Right renal cortex interstitium (tissue), 3 donors: ENCODE measurements around the gene CSPG5. TPM values are rescaled to one million over a fixed set of nuclear protein-coding genes. Genes with fewer than 3 reads are reported as not detected.
A peak's percentile ranks its signal among the peaks of the same experiment; 100 is the strongest.

Source experiments
- DNase-seq, 3 donors: peaks; one replicate each; pipeline ENCODE4 v3.0.0-alpha.2; 2013; ENCODE audit warnings: low read depth in 3 of 3, low spot score in 2 of 3
- polyA plus RNA-seq, 3 donors: library from polyadenylated mRNA; unstranded; fragments of 120-200 nt; gene quantifications; one replicate each; pipeline ENCODE4 v1.2.1, GENCODE V29; 2013; ENCODE audit not compliant: insufficient read length in 3 of 3

CSPG5 gene
- polyA plus RNA-seq, 3 donors, result 0.82 to 1.1 (median 0.96) TPM

- DNase-seq, result no peak
Observed at GRCh38 chr3:47588053-47588452, 9.4 kb upstream of the CSPG5 start.

- DNase-seq, result no peak
Observed at GRCh38 chr3:47586746-47587145, 8.1 kb upstream of the CSPG5 start.

GRCh38 chr3:47583320-47584075 lies 4.8 kb upstream of the CSPG5 start:
- DNase-seq, result no peak

- no peak for DNase-seq
Observed at GRCh38 chr3:47581835-47582234, 3.2 kb upstream of the CSPG5 start.

GRCh38 chr3:47581422-47581821 lies 2.8 kb upstream of the CSPG5 start:
- no peak for DNase-seq

GRCh38 chr3:47580481-47580880 lies 1.8 kb upstream of the CSPG5 start:
- DNase-seq, result no peak

- DNase-seq, result no peak
Observed at GRCh38 chr3:47579875-47580274, 1.2 kb upstream of the CSPG5 start.

GRCh38 chr3:47578119-47578632 lies 489 bp downstream of the CSPG5 start:
- DNase-seq, result no peak

GRCh38 chr3:47577583-47578118 lies 1.0 kb downstream of the CSPG5 start:
- DNase-seq, result no peak

GRCh38 chr3:47573190-47574172 lies 5.2 kb downstream of the CSPG5 start:
- no peak for DNase-seq

GRCh38 chr3:47571391-47572175 lies 7.1 kb downstream of the CSPG5 start:
- DNase-seq, result no peak

GRCh38 chr3:47568901-47569300 lies 9.8 kb downstream of the CSPG5 start:
- DNase-seq, result no peak

- no peak for DNase-seq
Observed at GRCh38 chr3:47567149-47567548, 11.5 kb downstream of the CSPG5 start.

- no peak for DNase-seq
Observed at GRCh38 chr3:47566667-47567066, 12.0 kb downstream of the CSPG5 start.

- no peak for DNase-seq
Observed at GRCh38 chr3:47565734-47566550, 12.7 kb downstream of the CSPG5 start.

GRCh38 chr3:47556351-47556750 lies 22.3 kb downstream of the CSPG5 start:
- no peak for DNase-seq

- DNase-seq, result no peak
Observed at GRCh38 chr3:47554335-47554734, 24.3 kb downstream of the CSPG5 start.

GRCh38 chr3:47553407-47553806 lies 25.3 kb downstream of the CSPG5 start:
- no peak for DNase-seq

- DNase-seq, result peak in 1 of 3 donors; percentile 13
Observed at GRCh38 chr3:47542471-47543173, 36.0 kb downstream of the CSPG5 start.
